Esophagus (tissue), 2 donors: ENCODE results near the gene C5AR1. TPM values are rescaled to one million over a fixed set of nuclear protein-coding genes. Genes with fewer than 3 reads are reported as not detected.
A peak's percentile ranks its signal among the peaks of the same experiment; 100 is the strongest.
"Not testable (repeated sequence)": the region's sequence is repeated elsewhere in the genome, so short reads cannot be mapped to it uniquely, and the experiment has no call there.

Experiments
- H3K27ac ChIP-seq, 2 donors: one replicate each; pipeline ENCODE4 v1.5.1; 2013; ENCODE audit warnings: low read depth in 2 of 2, mild to moderate bottlenecking in 2 of 2, inconsistent platforms in 1 of 2, low read length in 1 of 2, moderate library complexity in 1 of 2
- H3K27me3 ChIP-seq, 2 donors: one replicate each; pipeline ENCODE4 v1.6.1; 2013; ENCODE audit warnings: low read length in 2 of 2, control low read depth in 1 of 2, mild to moderate bottlenecking in 1 of 2; ENCODE audit not compliant: insufficient read depth in 2 of 2, control insufficient read depth in 1 of 2
- H3K36me3 ChIP-seq, 2 donors: one replicate each; pipeline ENCODE4 v1.6.1; 2013; ENCODE audit warnings: low read length in 1 of 2; ENCODE audit not compliant: control insufficient read depth in 2 of 2, insufficient read depth in 2 of 2
- H3K4me1 ChIP-seq, 2 donors: one replicate each; pipeline ENCODE4 v1.6.1; 2013; ENCODE audit warnings: low read length in 1 of 2; ENCODE audit not compliant: control insufficient read depth in 2 of 2, insufficient read depth in 2 of 2
- H3K4me3 ChIP-seq, 2 donors: one replicate each; pipeline ENCODE4 v1.5.1; 2013; ENCODE audit warnings: low read length in 2 of 2, mild to moderate bottlenecking in 2 of 2, low read depth in 1 of 2, moderate library complexity in 1 of 2
- H3K9me3 ChIP-seq, 2 donors: one replicate each; pipeline ENCODE4 v1.6.1; 2013; ENCODE audit warnings: mild to moderate bottlenecking in 2 of 2, low read depth in 1 of 2, low read length in 1 of 2, moderate library complexity in 1 of 2; ENCODE audit not compliant: control insufficient read depth in 2 of 2, insufficient read depth in 1 of 2
- WGBS, 2 donors: extraction: QIAGEN DNeasy Blood & Tissue Kit; methylation state at CpG; one replicate each; pipeline ENCODE4 v1.1.7; 2013; 5-methylcytosine and 5-hydroxymethylcytosine counted together
- polyA plus RNA-seq, 2 donors: library from polyadenylated mRNA; stranded (reverse); fragments of 200-250 nt; gene quantifications; one replicate each; pipeline ENCODE4 v1.2.3, GENCODE V29; 2013
- donor health status: healthy with polysubstance abuse.
- donor health status: Bipolar disorder and iron deficiency.

Gene C5AR1
- under 1 TPM; 0.71 to 0.96 TPM for polyA plus RNA-seq

DNA sequence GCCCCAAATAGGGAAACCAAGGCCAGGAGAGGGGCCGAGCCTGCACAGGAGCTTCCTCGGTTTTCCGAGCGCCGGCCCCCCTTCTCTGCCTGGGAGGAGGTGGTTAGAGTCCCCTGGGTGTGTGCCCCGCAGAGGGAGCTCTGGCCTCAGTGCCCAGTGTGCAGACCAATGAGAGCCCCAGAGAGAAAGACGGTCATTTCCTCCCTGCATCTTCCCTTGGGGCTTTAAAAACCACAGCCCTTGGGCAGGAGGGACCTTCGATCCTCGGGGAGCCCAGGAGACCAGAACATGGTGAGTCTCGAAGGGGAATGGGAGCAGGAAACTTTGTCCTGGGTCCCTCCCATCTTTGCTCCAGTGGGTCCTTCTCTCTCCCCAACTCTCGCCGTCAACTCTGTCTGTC, at the start of gene C5AR1:
Gene C5AR1, plus strand, starts transcription at position 254 of the 400 bp plus-strand sequence. Its CDS starts 35 bp downstream, at position 289.
- H3K4me3 ChIP-seq = no peak within 1 kb of the TSS
- no peaks in the 10 kb centered on the region for H3K9me3 ChIP-seq
- 48 to 49% methylated on average over 11 to 12 of the region's 12 CpGs for WGBS, 2 donors
- H3K27me3 ChIP-seq = no peaks in the 10 kb centered on the region
- no peak within 1 kb of the TSS for H3K27ac ChIP-seq
- H3K36me3 ChIP-seq = no peaks in the 10 kb centered on the region
- H3K4me1 ChIP-seq = peaks cover 0 to 2% of the 10 kb centered on the region in 2 donors

- H3K27ac ChIP-seq = no peak overlapping the region
- 81 to 92% methylated on average over 17 of the region's 17 CpGs for WGBS, 2 donors
- no peaks in the 10 kb centered on the region for H3K9me3 ChIP-seq
- H3K36me3 ChIP-seq = peaks cover 11 to 46% of the 10 kb centered on the region in 2 donors
- peaks cover 0 to 14% of the 10 kb centered on the region in 2 donors for H3K4me1 ChIP-seq
- no peak overlapping the region for H3K4me3 ChIP-seq
- no peaks in the 10 kb centered on the region for H3K27me3 ChIP-seq
Observed at GRCh38 chr19:47260476-47260875, 49.2 kb upstream of the C5AR1 start.

GRCh38 chr19:47261946-47262793, 47.5 kb upstream of the C5AR1 start:
- H3K4me1 ChIP-seq = peaks cover 0 to 14% of the 10 kb centered on the region in 2 donors
- H3K9me3 ChIP-seq, H3K27ac ChIP-seq, H3K27me3 ChIP-seq, H3K4me3 ChIP-seq: not testable (repeated sequence)
- WGBS, 2 donors = 81 to 88% methylated on average over 14 of the region's 14 CpGs
- peaks cover 15 to 54% of the 10 kb centered on the region in 2 donors for H3K36me3 ChIP-seq

- peaks cover 16 to 48% of the 10 kb centered on the region in 2 donors for H3K36me3 ChIP-seq
- no peaks in the 10 kb centered on the region for H3K27me3 ChIP-seq
- WGBS, 2 donors = 93 to 94% methylated on average over 30 of the region's 30 CpGs
- no peak overlapping the region for H3K4me3 ChIP-seq
- no peak overlapping the region for H3K27ac ChIP-seq
- no peaks in the 10 kb centered on the region for H3K9me3 ChIP-seq
- peaks cover 0 to 3% of the 10 kb centered on the region in 2 donors for H3K4me1 ChIP-seq
Observed at GRCh38 chr19:47264629-47265028, 45.0 kb upstream of the C5AR1 start.

DNA sequence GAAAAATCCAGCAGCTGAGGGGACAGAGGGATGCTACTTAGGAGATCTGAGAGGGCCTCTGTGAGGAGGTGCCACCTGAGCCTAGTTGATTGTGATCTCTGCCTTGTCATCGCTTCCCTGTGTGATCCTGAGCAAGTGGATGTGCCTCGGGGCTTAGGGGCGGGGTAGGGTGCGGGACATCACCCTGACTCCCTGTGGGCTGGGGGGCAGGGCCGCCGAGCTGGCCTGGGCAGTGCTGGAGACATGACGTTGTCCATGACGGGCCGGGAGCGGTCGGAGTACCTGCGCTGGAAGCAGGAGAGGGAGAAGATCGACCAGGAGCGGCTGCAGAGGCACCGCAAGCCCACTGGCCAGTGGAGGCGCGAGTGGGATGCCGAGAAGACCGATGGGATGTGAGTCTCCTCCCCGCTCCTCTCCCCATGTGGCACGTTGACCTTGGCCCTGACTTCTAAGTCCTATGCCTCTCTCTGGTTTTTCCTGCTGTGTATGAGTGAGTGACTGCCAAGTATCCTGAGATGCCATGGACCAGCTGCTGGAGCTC, 43.2 kb upstream of the C5AR1 start:
- Histone ChIP-seq H3K27ac (no peak overlapping the region), H3K36me3 (peaks cover 10 to 45% of the 10 kb centered on the region in 2 donors), H3K9me3 (no peaks in the 10 kb centered on the region), H3K4me1 (peaks cover 0 to 4% of the 10 kb centered on the region in 2 donors), H3K4me3 (no peak overlapping the region), H3K27me3 (no peaks in the 10 kb centered on the region)
- 93 to 95% methylated on average over 20 to 21 of the region's 21 CpGs for WGBS, 2 donors

GRCh38 chr19:47267350-47267759, 42.3 kb upstream of the C5AR1 start:
- 77 to 80% methylated on average over 14 of the region's 14 CpGs for WGBS, 2 donors
- peaks cover 10 to 49% of the 10 kb centered on the region in 2 donors for H3K36me3 ChIP-seq
- H3K27ac ChIP-seq = no peak overlapping the region
- H3K4me1 ChIP-seq = peaks cover 0 to 4% of the 10 kb centered on the region in 2 donors
- no peaks in the 10 kb centered on the region for H3K27me3 ChIP-seq
- H3K9me3 ChIP-seq = no peaks in the 10 kb centered on the region
- H3K4me3 ChIP-seq = no peak overlapping the region

GRCh38 chr19:47268028-47268427, 41.6 kb upstream of the C5AR1 start:
- H3K4me3 ChIP-seq = no peak overlapping the region
- no peak overlapping the region for H3K27ac ChIP-seq
- peaks cover 0 to 4% of the 10 kb centered on the region in 2 donors for H3K4me1 ChIP-seq
- peaks cover 10 to 48% of the 10 kb centered on the region in 2 donors for H3K36me3 ChIP-seq
- 78 to 91% methylated on average over 6 of the region's 6 CpGs for WGBS, 2 donors
- no peaks in the 10 kb centered on the region for H3K9me3 ChIP-seq
- no peaks in the 10 kb centered on the region for H3K27me3 ChIP-seq

DNA sequence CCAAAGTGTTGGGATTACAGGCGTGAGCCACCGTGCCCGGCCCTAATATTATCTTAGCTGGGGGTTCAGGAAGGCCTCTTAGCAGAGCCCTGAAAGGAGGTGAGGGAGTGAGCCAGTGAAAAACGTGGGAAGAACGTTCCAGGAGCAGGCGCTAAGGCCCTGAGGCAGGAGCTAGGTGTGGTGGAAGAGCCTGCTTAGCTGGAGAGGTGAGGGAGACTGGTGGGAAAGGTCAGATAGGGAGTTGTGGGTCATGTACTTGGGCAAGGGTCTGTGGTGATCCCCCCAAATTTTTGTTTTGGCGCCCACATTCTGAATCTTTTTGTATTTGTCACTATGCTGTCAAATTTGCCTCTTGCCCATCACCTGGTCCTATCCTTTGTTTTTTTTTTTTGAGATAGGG, 40.1 kb upstream of the C5AR1 start:
- peak overlapping the region in 1 of 2 donors; percentile 3 for H3K27ac ChIP-seq
- H3K4me1 ChIP-seq = peaks cover 0 to 4% of the 10 kb centered on the region in 2 donors
- no peaks in the 10 kb centered on the region for H3K27me3 ChIP-seq
- peaks cover 10 to 39% of the 10 kb centered on the region in 2 donors for H3K36me3 ChIP-seq
- H3K9me3 ChIP-seq = no peaks in the 10 kb centered on the region
- no peak overlapping the region for H3K4me3 ChIP-seq
- WGBS, 2 donors = 75 to 82% methylated on average over 7 of the region's 7 CpGs

DNA sequence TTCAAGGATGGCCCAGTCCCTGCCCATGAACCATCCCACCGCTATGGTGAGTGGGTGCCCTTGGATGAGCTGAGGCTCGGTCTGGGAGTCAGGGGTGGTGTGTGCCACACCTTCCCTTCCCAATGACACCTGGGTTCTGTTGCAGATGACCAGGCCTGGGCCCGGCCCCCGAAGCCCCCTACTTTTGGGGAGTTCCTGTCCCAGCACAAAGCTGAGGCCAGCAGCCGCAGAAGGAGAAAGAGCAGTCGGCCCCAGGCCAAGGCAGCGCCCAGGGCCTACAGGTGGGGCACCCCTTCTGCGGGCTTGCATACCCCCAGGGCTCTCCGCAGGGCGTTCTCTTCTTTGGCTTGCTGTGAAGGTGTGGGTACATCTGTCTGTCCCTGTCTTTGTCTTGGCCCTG, 39.3 kb upstream of the C5AR1 start:
- peaks cover 10 to 33% of the 10 kb centered on the region in 2 donors for H3K36me3 ChIP-seq

More for the DNA sequence above, 39.3 kb upstream of the C5AR1 start:
- Histone ChIP-seq H3K4me1 (peaks cover 4 to 5% of the 10 kb centered on the region in 2 donors), H3K27me3 (no peaks in the 10 kb centered on the region), H3K27ac (no peak overlapping the region), H3K9me3 (no peaks in the 10 kb centered on the region), H3K4me3 (no peak overlapping the region)
- 88 to 90% methylated on average over 9 to 10 of the region's 10 CpGs for WGBS, 2 donors
